Activated CD4-positive, alpha-beta T cell treated with anti-CD3 and anti-CD28 coated beads for 1 hour (primary cell): ENCODE measurements around the gene FBLN1.
"Not testable (repeated sequence)": the region's sequence is repeated elsewhere in the genome, so short reads cannot be mapped to it uniquely, and the experiment has no call there.

ENCODE experiments used
- DNase-seq: peaks from one replicate; pipeline ENCODE4 v3.0.0-alpha.2; 2020

Gene FBLN1

DNA sequence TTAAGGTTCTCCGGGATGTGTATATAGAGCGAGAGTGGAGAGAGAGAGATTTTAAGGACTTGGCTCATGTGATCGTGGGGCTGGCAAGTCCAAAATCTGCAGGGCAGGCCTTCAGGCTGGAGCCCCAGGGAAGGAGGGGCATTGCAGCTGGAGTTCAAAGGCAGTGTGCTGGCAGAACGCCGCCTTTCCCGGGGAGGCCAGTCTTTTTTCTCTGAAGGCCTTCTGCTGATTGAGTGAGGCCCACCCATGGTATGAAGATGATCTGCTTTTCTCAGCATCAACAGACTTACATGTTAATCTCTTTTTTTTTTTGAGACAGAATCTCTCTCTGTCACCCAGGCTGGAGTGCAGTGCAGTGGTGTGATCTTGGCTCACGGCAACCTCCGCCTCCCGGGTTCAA lies 25.4 kb downstream of the FBLN1 start:
- DNase-seq = no peak

DNA sequence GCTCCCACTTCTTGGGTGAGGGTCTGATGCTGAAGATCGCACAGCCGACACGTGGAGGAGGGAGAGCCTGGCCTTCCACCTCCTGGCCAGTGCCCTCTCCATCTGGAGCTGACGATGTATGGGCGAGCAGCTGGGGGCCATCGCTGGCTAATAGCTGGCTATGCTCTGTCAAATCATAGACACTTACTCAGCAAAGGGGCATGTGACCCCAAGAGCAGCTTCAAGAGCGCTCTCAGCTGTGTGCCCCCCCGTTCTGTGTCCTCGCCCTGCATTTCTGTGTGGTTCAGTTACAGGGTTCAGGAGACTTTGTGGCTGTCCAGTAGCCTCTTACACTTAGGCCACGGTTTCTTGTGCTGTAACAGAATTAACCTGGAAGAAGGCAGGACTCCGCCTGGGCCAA lies 26.4 kb downstream of the FBLN1 start:
- DNase-seq = no peak

- DNase-seq = no peak
Observed at GRCh38 chr22:45529971-45530575, 27.4 kb downstream of the FBLN1 start.

- DNase-seq = no peak
Observed at GRCh38 chr22:45531441-45532234, 29.0 kb downstream of the FBLN1 start.

DNA sequence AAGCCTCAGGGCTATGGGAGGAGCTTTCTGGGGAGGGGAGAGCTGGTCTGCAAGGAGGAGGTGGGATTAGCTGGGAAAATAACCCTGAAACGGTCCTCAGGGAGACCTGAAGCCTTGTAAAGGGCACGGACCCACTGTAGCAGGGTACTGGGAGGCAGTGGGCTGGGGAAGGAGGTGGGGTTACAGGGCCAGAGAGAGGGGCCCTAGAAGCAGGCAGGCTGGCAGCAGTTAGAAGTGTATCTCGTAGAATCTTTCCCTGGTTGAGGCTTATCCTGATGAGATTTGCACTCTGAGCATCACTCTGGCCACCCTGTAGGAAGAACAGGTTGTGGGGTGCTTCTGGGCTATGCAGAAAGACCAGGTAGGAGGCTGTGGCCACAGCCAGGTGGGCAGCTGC lies 29.6 kb downstream of the FBLN1 start:
- no peak for DNase-seq

- no peak for DNase-seq
Observed at GRCh38 chr22:45533703-45534102, 31.0 kb downstream of the FBLN1 start.

GRCh38 chr22:45534339-45535192 lies 31.9 kb downstream of the FBLN1 start:
- DNase-seq = no peak

DNA sequence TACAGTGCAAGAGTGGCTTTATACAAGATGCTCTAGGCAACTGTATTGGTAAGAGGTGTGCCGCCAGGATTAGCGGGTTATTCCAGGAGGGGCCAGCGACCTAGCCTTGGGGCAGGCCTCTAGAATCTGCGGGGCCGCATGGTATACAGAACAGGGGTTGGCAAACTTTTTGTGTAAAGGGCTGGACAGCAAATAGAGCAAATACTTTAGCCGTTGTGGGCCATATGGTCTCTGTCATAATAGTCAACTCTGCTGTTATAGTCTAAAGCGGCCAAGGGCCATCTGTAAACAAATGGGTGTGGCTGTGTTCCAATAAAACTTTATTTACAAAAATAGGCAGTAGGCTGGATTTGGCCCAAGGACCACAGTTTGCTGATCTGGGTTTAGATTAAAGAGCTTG lies 32.6 kb downstream of the FBLN1 start:
- no peak for DNase-seq

- not testable (repeated sequence) for DNase-seq
Observed at GRCh38 chr22:45535835-45536234, 33.2 kb downstream of the FBLN1 start.

- DNase-seq = no peak
Observed at GRCh38 chr22:45537734-45538181, 35.1 kb downstream of the FBLN1 start.

DNA sequence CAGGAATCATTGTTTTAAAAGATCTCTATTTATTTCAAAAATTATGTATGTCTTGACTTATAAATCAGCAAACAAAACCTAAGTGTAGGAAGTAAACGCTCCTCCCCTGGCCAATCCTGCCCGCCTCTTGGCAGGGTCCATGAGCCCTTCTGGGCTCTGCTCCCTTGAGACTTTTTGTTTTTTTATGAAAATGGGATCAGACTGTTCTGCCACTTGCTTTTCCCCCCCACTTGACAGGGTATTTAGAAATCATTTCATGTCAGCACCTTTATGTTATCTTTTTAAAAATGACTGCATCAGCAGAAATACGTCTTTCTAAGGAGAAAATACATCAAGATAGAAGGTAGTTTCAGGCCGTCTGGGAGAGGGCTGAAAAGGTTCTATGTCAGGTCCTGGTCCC lies 35.6 kb downstream of the FBLN1 start:
- no peak for DNase-seq

GRCh38 chr22:45540122-45540521 lies 37.4 kb downstream of the FBLN1 start:
- no peak for DNase-seq

- no peak for DNase-seq
Observed at GRCh38 chr22:45541382-45541979, 38.8 kb downstream of the FBLN1 start.

GRCh38 chr22:45542001-45542520 lies 39.4 kb downstream of the FBLN1 start:
- no peak for DNase-seq

- not testable (repeated sequence) for DNase-seq
Observed at GRCh38 chr22:45542736-45543135, 40.1 kb downstream of the FBLN1 start.

DNA sequence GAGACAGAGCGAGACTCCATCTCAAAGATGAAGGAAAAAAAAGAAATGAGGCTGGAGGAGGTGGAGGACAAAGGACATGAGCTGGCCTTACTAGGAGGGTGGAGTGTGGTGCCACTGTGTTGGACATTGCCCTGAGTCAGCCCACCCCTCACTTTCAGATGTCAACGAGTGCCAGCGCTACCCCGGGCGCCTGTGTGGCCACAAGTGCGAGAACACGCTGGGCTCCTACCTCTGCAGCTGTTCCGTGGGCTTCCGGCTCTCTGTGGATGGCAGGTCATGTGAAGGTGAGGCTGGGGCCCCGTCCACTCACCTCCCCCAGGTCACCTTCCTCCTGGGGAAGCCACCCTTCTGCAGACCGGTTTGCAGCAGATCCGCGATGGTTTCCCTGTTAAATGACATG lies 40.6 kb downstream of the FBLN1 start:
- no peak for DNase-seq

- DNase-seq = no peak
Observed at GRCh38 chr22:45544588-45545170, 42.0 kb downstream of the FBLN1 start.

DNA sequence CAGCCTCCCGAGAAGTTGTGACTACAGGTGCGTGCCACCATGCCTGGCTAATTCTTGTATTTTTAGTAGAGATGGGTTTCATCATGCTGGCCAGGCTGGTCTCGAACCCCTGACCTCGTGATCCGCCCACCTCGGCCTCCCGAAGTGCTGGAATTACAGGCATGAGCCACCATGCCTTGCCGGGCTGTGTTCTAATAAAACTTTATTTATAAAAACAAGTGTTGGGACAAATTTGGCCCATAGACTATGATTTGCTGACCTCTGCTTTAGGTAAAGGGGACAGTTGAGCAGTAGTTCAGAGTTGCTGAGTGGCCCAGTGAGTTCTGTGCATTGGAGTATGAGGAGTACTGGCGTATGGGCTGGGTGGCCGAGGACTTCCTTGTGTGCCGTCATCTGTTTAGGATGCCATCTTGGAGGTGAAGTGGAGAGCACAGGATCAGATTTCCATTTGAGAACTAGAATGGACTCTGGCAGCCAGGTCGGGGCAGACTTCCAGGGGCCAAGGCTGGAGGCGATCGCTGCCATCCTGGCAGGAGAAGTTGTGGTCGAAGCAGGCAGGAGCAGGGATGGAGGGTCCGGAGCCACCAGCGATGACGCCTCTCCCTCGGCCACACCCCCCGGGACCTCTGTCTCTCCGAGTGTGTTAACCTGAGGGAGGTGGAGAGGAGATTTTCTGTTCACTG lies 43.8 kb downstream of the FBLN1 start:
- DNase-seq = no peak

DNA sequence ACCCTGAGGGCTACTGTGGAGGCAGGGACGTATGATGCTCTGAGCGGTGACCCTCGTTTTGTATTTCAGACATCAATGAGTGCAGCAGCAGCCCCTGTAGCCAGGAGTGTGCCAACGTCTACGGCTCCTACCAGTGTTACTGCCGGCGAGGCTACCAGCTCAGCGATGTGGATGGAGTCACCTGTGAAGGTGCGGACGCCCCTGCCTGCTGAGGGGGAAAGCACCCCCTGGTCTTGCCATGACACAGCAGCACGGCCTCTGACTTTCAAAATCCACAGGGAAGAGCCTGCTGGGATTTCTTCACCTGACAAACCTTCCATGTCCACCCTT lies 44.3 kb downstream of the FBLN1 start:
- no peak for DNase-seq

GRCh38 chr22:45547731-45548130 lies 45.0 kb downstream of the FBLN1 start:
- no peak for DNase-seq

GRCh38 chr22:45548247-45548840 lies 45.7 kb downstream of the FBLN1 start:
- no peak for DNase-seq
